ENCODE measurements around the gene SZT2.

The SZT2 gene

GRCh38 chr1:43427524-43427923 is 37.8 kb downstream of the SZT2 start:
- no peaks in the 10 kb centered on the region for H3K9me2 ChIP-seq (replicated peaks; ENCODE audit: control insufficient read depth, low read length)
- no peaks in the 10 kb centered on the region for H3K27me3 ChIP-seq (ENCODE audit: control insufficient read depth, low read length)
- no peak overlapping the region for H3K4me2 ChIP-seq (ENCODE audit: low read length)
- TF ChIP-seq EZH2phosphoT487 (IDR thresholded peaks at IDR 0.05; ENCODE audit: borderline replicate concordance, low read length): no peak
- no peak for TF ChIP-seq CTCF (IDR thresholded peaks at IDR 0.05; ENCODE audit: low read depth, low read length, poor library complexity, severe bottlenecking)
- H4K20me1 ChIP-seq (ENCODE audit: control insufficient read depth, insufficient read depth, low read depth, low read length): no peaks in the 10 kb centered on the region
- H3K79me2 ChIP-seq (ENCODE audit: control insufficient read depth, low read length): no peaks in the 10 kb centered on the region
- H3K27ac ChIP-seq (ENCODE audit: low read depth, low read length): no peak overlapping the region
- H3F3A ChIP-seq (ENCODE audit: control insufficient read depth, insufficient read depth): no peaks in the 10 kb centered on the region
- H3K9me3 ChIP-seq (ENCODE audit: control insufficient read depth, insufficient read depth, low read length): no peaks in the 10 kb centered on the region
- peaks cover 83% of the 10 kb centered on the region for H3K36me3 ChIP-seq (ENCODE audit: control insufficient read depth, low read length)
- no peak overlapping the region for H3K4me3 ChIP-seq (ENCODE audit: low read length)
- H3K4me1 ChIP-seq (ENCODE audit: control insufficient read depth, low read length): no peaks in the 10 kb centered on the region

- no peaks in the 10 kb centered on the region for H3K27me3 ChIP-seq (ENCODE audit: control insufficient read depth, low read length)
- no peak overlapping the region for H3K4me3 ChIP-seq (ENCODE audit: low read length)
- H3K27ac ChIP-seq (ENCODE audit: low read depth, low read length): no peak overlapping the region
- H3K4me2 ChIP-seq (ENCODE audit: low read length): no peak overlapping the region
- TF ChIP-seq EZH2phosphoT487 (IDR thresholded peaks at IDR 0.05; ENCODE audit: borderline replicate concordance, low read length) (no peak), CTCF (IDR thresholded peaks at IDR 0.05; ENCODE audit: low read depth, low read length, poor library complexity, severe bottlenecking) (no peak)
- H3K9me3 ChIP-seq (ENCODE audit: control insufficient read depth, insufficient read depth, low read length): no peaks in the 10 kb centered on the region
- H3F3A ChIP-seq (ENCODE audit: control insufficient read depth, insufficient read depth): no peaks in the 10 kb centered on the region
- peaks cover 82% of the 10 kb centered on the region for H3K36me3 ChIP-seq (ENCODE audit: control insufficient read depth, low read length)
- H4K20me1 ChIP-seq (ENCODE audit: control insufficient read depth, insufficient read depth, low read depth, low read length): no peaks in the 10 kb centered on the region
- no peaks in the 10 kb centered on the region for H3K4me1 ChIP-seq (ENCODE audit: control insufficient read depth, low read length)
- no peaks in the 10 kb centered on the region for H3K9me2 ChIP-seq (replicated peaks; ENCODE audit: control insufficient read depth, low read length)
- no peaks in the 10 kb centered on the region for H3K79me2 ChIP-seq (ENCODE audit: control insufficient read depth, low read length)
These were observed 38.2 kb downstream of the SZT2 start for GRCh38 chr1:43427941-43428340.

GRCh38 chr1:43430831-43431230 is 41.1 kb downstream of the SZT2 start:
- Histone ChIP-seq H3K4me1 (ENCODE audit: control insufficient read depth, low read length) (no peaks in the 10 kb centered on the region), H3K36me3 (ENCODE audit: control insufficient read depth, low read length) (peaks cover 81% of the 10 kb centered on the region), H3K27ac (ENCODE audit: low read depth, low read length) (no peak overlapping the region), H3K79me2 (ENCODE audit: control insufficient read depth, low read length) (no peaks in the 10 kb centered on the region), H3K27me3 (ENCODE audit: control insufficient read depth, low read length) (no peaks in the 10 kb centered on the region), H3K4me3 (ENCODE audit: low read length) (no peak overlapping the region), H3K9me3 (ENCODE audit: control insufficient read depth, insufficient read depth, low read length) (no peaks in the 10 kb centered on the region), H3K4me2 (ENCODE audit: low read length) (no peak overlapping the region), H3K9me2 (replicated peaks; ENCODE audit: control insufficient read depth, low read length) (no peaks in the 10 kb centered on the region), H4K20me1 (ENCODE audit: control insufficient read depth, insufficient read depth, low read depth, low read length) (no peaks in the 10 kb centered on the region), H3F3A (ENCODE audit: control insufficient read depth, insufficient read depth) (no peaks in the 10 kb centered on the region)
- TF ChIP-seq EZH2phosphoT487 (IDR thresholded peaks at IDR 0.05; ENCODE audit: borderline replicate concordance, low read length) (no peak), CTCF (IDR thresholded peaks at IDR 0.05; ENCODE audit: low read depth, low read length, poor library complexity, severe bottlenecking) (no peak)

GRCh38 chr1:43431676-43432075 is 42.0 kb downstream of the SZT2 start:
- no peaks in the 10 kb centered on the region for H3K79me2 ChIP-seq (ENCODE audit: control insufficient read depth, low read length)
- no peak overlapping the region for H3K27ac ChIP-seq (ENCODE audit: low read depth, low read length)
- no peak overlapping the region for H3K4me3 ChIP-seq (ENCODE audit: low read length)
- no peaks in the 10 kb centered on the region for H3K27me3 ChIP-seq (ENCODE audit: control insufficient read depth, low read length)
- no peaks in the 10 kb centered on the region for H3K4me1 ChIP-seq (ENCODE audit: control insufficient read depth, low read length)
- peaks cover 75% of the 10 kb centered on the region for H3K36me3 ChIP-seq (ENCODE audit: control insufficient read depth, low read length)
- no peak overlapping the region for H3K4me2 ChIP-seq (ENCODE audit: low read length)
- H3K9me3 ChIP-seq (ENCODE audit: control insufficient read depth, insufficient read depth, low read length): no peaks in the 10 kb centered on the region
- no peaks in the 10 kb centered on the region for H4K20me1 ChIP-seq (ENCODE audit: control insufficient read depth, insufficient read depth, low read depth, low read length)
- no peaks in the 10 kb centered on the region for H3F3A ChIP-seq (ENCODE audit: control insufficient read depth, insufficient read depth)
- no peaks in the 10 kb centered on the region for H3K9me2 ChIP-seq (replicated peaks; ENCODE audit: control insufficient read depth, low read length)
- TF ChIP-seq EZH2phosphoT487 (IDR thresholded peaks at IDR 0.05; ENCODE audit: borderline replicate concordance, low read length) (no peak), CTCF (IDR thresholded peaks at IDR 0.05; ENCODE audit: low read depth, low read length, poor library complexity, severe bottlenecking) (no peak)

Measured in DOHH2 (cell line).